BJ (cell line): ENCODE measurements around the gene FBXL12. TPM values are rescaled to one million over a fixed set of nuclear protein-coding genes. Genes with fewer than 3 reads are reported as not detected.

ENCODE experiments used
- CTCF ChIA-PET: fragments of 350-600 bp; formaldehyde crosslinking; extraction: SDS; loops from one replicate; lab custom pipeline; 2021; ENCODE audit warnings: antibody characterized with exemption, inconsistent platforms; lab: Yijun Ruan, JAX
- POLR2A ChIA-PET: fragments of 300-600 bp; sonication (Branson Sonifier 250); formaldehyde crosslinking; extraction: SDS; loops from one replicate; lab custom pipeline; 2021; ENCODE audit warnings: antibody characterized with exemption; lab: Charles Lee
- DNase-seq: peaks from one replicate; pipeline ENCODE4 v3.0.0-alpha.2; 2011; ENCODE audit warnings: low read depth
- H3K27me3 ChIP-seq: 2 replicates; pipeline ENCODE4 v1.6.0; 2011; ENCODE audit warnings: low read length; ENCODE audit not compliant: control insufficient read depth, insufficient read depth
- H3K36me3 ChIP-seq: 2 replicates; pipeline ENCODE4 v1.5.1; 2011; ENCODE audit warnings: low read length; ENCODE audit not compliant: control insufficient read depth, insufficient read depth
- H3K4me3 ChIP-seq: 2 replicates; pipeline ENCODE4 v1.5.1; 2011; ENCODE audit warnings: low read depth, mild to moderate bottlenecking, control low read depth, low read length
- polyA plus RNA-seq: library from polyadenylated mRNA; depleted of rRNA; stranded (reverse); fragments of >200 nt; gene quantifications from 2 replicates; pipeline ENCODE4 v1.2.3, GENCODE V29; 2011; rRNA removed
- small RNA-seq: library from RNA; depleted of rRNA; stranded (forward); fragments of <200 nt; gene quantifications from one replicate; pipeline ENCODE3, GENCODE V24; 2012; ENCODE audit warnings: low replicate concordance, low read depth; ENCODE audit not compliant: insufficient read length
- TF ChIP-seq, protein P1 (sequence below): IDR thresholded peaks from 2 replicates; pipeline ENCODE4 v1.5.1; 2011; ENCODE audit warnings: low read depth, mild to moderate bottlenecking, control low read depth, inconsistent platforms, low read length, moderate library complexity; ENCODE audit not compliant: insufficient read depth

Gene FBXL12
- polyA plus RNA-seq, 1 experiment: 35.3 TPM

DNA sequence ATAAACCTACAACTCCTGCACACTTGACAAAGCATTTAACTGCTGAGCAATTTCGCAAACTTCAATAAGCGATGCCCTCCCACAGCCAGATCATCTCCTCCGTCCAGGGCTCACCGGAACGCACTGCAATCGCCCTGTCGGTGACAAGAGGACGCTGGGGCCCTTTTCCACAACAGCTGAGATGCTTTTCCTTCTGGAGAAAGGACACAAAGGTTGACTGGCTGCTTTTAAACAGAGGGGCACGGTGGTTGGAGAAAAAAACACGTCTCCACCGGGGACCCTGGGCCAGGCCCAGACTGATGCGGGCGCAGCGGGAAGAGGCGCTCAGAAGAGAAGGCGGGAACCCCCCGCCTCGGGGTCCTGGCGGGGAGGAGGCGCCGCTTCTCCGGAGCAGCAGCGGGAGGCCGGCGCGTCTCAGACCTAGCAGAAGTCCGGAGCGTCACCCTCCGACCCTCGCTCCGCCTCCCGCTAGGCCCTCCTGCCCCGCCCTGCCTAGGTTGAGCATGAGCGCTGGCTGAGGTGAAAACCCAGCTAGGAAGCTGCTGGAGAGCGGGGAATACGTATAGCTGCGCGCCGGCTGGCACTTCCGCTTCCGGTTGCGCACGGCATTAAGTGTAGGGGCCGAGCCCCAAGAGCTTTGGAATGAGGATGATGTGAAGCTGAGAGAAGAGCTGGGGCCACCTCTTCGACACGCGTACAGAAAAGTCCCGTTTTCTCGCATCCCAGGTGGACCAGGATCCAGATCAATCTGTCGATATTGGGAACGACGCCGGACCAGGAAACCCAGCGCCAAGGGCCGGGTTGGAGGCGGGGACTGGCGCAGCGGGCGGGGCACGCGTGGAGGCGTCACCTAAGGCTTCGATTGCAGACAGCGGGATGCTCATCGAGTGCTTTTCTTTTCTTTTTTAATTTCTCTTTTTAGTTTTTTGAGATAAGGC, 50.4 kb downstream of the FBXL12 start, which contains the start of gene ZNF846:
TSS of gene ZNF846 (minus strand) at position 564 of the 938 bp plus-strand sequence. CDS start 3,788 bp downstream, outside the sequence.
- CTCF ChIA-PET: interaction anchor here (1.3 kb wide), 1 partner anchor 143 kb away, joined by 4 read pairs; no protein-coding TSS in a partner anchor
- POLR2A ChIA-PET: no interaction called here

More for the DNA sequence above, 50.4 kb downstream of the FBXL12 start, which contains the start of gene ZNF846:
- TF ChIP-seq, protein P1, sequence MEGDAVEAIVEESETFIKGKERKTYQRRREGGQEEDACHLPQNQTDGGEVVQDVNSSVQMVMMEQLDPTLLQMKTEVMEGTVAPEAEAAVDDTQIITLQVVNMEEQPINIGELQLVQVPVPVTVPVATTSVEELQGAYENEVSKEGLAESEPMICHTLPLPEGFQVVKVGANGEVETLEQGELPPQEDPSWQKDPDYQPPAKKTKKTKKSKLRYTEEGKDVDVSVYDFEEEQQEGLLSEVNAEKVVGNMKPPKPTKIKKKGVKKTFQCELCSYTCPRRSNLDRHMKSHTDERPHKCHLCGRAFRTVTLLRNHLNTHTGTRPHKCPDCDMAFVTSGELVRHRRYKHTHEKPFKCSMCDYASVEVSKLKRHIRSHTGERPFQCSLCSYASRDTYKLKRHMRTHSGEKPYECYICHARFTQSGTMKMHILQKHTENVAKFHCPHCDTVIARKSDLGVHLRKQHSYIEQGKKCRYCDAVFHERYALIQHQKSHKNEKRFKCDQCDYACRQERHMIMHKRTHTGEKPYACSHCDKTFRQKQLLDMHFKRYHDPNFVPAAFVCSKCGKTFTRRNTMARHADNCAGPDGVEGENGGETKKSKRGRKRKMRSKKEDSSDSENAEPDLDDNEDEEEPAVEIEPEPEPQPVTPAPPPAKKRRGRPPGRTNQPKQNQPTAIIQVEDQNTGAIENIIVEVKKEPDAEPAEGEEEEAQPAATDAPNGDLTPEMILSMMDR: no peak
- Histone ChIP-seq H3K27me3 (no peaks in the 10 kb centered on the region), H3K4me3 (peak within 1 kb of the TSS; percentile 57), H3K36me3 (no peaks in the 10 kb centered on the region)
- DNase-seq: peak; percentile 69

Small RNAs within 50 kb of the gene (small RNA-seq; reads per million reads assigned to genes)
- gene RF00156: not detected

Other genes with a start within 250 kb of the FBXL12 start
- 1.7 and 4.5 TPM in 2 replicates for gene ZNF121, start 234.6 kb downstream of the FBXL12 start, polyA plus RNA-seq
- gene ZNF561, start 197.8 kb downstream of the FBXL12 start, polyA plus RNA-seq: 31.4 and 42.3 TPM in 2 replicates
- 6.3 and 14.1 TPM in 2 replicates for gene ZNF562, start 144.0 kb downstream of the FBXL12 start, polyA plus RNA-seq
- 3.6 and 7.7 TPM in 2 replicates for gene ZNF846, start 50.3 kb downstream of the FBXL12 start, polyA plus RNA-seq
- 506 and 578 TPM in 2 replicates for gene UBL5, start 8.8 kb upstream of the FBXL12 start, polyA plus RNA-seq
- 56.4 and 89.6 TPM in 2 replicates for gene PIN1, start 16.2 kb upstream of the FBXL12 start, polyA plus RNA-seq
- gene OLFM2, start 117.4 kb upstream of the FBXL12 start, polyA plus RNA-seq: 35.3 and 88.3 TPM in 2 replicates
- gene COL5A3, start 191.4 kb upstream of the FBXL12 start, polyA plus RNA-seq: 15.0 and 24.9 TPM in 2 replicates
- 0.05 and 0.21 TPM in 2 replicates for gene RDH8, start 194.4 kb upstream of the FBXL12 start, polyA plus RNA-seq